ENCODE measurements around the gene PIP4P1.
"Not testable (repeated sequence)": the region's sequence is repeated elsewhere in the genome, so short reads cannot be mapped to it uniquely, and the experiment has no call there.

PIP4P1 gene

DNA sequence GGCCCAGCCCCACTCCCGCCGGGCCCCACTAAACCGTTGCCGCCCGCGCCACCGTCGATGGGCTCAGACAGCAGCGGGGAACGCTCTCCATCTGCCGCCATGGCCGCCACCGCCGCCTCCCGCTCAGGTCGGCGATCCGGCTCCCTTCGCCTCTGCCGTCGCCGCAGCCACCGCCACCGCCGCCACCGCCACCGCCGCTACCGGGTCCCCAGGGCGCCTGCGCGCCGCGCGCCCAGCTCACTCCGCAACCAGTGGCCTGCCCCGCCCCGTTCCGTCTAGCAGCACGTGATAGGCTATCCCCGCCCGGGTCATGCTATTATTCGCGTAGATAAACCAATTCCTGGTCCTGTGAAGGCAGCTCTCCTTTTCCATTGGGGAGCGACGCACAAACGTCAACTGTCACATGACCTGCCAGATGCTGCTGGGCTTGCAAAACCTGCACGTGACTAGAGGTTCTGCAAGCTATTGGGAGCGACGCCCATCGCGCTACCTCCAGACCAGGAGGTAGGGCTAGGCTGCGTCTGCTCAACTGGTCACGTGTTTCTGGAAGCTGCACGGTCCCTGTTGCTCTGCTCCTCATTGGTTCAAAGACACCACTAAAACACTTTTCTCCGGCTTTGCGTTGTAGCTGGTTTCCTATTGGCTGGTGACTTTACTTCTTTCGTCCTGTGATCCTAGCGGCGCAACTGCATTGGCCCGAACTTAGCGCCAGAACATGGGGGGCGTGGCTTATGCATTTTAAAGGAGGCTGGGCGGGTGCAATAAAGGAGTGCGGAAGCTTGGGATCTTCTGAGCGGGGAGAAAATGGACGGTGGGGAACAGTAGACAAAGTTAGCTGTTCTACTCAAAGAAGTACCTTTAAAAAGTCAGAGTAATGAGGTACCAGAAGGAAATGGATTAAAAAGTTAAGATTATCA is at the start of gene PIP4P1:
Gene PIP4P1 (minus strand): TSS at position 210 of the 917 bp plus-strand sequence. CDS start 109 bp downstream, at position 101.
- peak; percentile 93 to 98 for DNase-seq (ENCODE audit: extremely low read depth in 1 of 2, low read depth in 1 of 2)

DNA sequence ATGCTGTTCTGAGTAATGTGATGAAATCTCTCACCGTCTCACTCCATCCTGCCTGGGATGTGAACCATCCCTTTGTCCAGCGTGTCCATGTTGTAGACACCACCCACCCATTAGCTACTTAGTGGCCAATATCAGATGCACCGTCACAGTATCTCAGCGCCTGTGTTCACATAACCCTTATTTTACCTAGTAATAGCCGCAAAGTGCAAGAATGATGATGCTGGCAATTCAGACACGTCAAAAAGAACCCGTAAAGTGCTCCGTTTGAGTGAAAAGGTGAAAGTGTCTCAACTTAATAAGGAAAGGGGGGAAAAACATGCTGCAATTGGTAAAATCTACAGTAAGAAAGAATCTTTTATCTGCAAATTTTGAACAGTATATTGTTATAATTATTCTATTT is 47.1 kb upstream of the PIP4P1 start:
- no peak for DNase-seq (ENCODE audit: extremely low read depth in 1 of 2, low read depth in 1 of 2)

DNA sequence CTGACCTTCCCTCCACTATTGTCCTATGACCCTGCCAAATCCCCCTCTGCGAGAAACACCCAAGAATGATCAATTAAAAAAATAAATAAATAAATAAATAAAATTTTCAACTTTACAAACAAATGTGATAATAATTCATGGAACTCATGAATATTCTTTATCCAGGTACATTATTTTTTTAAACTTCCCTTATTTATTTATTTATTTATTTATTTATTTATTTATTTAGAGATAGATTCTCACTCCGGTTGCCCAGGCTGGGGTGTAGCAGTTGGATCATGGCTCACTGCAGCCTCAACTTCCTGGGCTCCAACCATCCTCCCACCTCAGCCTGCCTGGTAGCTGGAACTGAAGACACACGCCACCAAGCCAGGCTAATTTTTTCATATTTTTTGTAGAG is 46.3 kb upstream of the PIP4P1 start:
- not testable (repeated sequence) for DNase-seq (ENCODE audit: extremely low read depth in 1 of 2, low read depth in 1 of 2)

- DNase-seq (ENCODE audit: extremely low read depth in 1 of 2, low read depth in 1 of 2), result not testable (repeated sequence)
Measured at GRCh38 chr14:20506752-20507151, 45.5 kb upstream of the PIP4P1 start.

DNA sequence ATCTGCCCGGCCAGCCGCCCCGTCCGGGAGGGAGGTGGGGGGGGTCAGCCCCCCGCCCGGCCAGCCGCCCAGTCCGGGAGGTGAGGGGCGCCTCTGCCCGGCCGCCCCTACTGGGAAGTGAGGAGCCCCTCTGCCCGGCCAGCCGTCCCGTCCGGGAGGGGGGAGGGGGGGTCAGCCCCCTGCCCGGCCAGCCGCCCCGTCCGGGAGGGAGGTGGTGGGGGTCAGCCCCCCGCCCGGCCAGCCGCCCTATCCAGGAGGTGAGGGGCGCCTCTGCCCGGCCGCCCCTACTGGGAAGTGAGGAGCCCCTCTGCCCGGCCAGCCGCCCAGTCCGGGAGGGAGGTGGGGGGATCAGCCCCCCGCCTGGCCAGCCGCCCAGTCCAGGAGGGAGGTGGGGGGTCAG is 45.0 kb upstream of the PIP4P1 start:
- not testable (repeated sequence) for DNase-seq (ENCODE audit: extremely low read depth in 1 of 2, low read depth in 1 of 2)

GRCh38 chr14:20503898-20504297 is 42.7 kb upstream of the PIP4P1 start:
- DNase-seq (ENCODE audit: extremely low read depth in 1 of 2, low read depth in 1 of 2), result no peak

- no peak for DNase-seq (ENCODE audit: extremely low read depth in 1 of 2, low read depth in 1 of 2)
Measured at GRCh38 chr14:20501346-20501745, 40.1 kb upstream of the PIP4P1 start.

DNA sequence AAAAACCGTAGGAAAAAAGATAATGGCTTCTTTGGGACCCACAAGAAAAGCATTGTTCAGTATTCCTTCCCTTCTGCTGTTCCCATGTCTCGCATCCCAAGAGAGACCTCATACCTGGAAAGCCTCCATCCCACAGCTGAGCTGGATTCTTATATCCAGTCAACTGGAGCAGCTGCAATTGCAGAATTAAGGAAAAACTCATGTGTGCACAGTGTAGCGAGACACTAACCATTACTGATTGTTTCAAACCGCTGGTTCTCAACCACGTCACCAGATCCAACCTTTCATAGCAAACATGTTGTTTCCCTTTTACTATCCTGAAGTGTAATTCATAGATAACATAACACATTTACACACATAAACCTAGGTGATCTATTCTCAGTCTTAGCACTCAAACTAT is 38.6 kb upstream of the PIP4P1 start:
- no peak for DNase-seq (ENCODE audit: extremely low read depth in 1 of 2, low read depth in 1 of 2)

GRCh38 chr14:20499108-20499507 is 37.9 kb upstream of the PIP4P1 start:
- DNase-seq (ENCODE audit: extremely low read depth in 1 of 2, low read depth in 1 of 2), result no peak

- DNase-seq (ENCODE audit: extremely low read depth in 1 of 2, low read depth in 1 of 2), result no peak
Measured at GRCh38 chr14:20498622-20499021, 37.4 kb upstream of the PIP4P1 start.

DNA sequence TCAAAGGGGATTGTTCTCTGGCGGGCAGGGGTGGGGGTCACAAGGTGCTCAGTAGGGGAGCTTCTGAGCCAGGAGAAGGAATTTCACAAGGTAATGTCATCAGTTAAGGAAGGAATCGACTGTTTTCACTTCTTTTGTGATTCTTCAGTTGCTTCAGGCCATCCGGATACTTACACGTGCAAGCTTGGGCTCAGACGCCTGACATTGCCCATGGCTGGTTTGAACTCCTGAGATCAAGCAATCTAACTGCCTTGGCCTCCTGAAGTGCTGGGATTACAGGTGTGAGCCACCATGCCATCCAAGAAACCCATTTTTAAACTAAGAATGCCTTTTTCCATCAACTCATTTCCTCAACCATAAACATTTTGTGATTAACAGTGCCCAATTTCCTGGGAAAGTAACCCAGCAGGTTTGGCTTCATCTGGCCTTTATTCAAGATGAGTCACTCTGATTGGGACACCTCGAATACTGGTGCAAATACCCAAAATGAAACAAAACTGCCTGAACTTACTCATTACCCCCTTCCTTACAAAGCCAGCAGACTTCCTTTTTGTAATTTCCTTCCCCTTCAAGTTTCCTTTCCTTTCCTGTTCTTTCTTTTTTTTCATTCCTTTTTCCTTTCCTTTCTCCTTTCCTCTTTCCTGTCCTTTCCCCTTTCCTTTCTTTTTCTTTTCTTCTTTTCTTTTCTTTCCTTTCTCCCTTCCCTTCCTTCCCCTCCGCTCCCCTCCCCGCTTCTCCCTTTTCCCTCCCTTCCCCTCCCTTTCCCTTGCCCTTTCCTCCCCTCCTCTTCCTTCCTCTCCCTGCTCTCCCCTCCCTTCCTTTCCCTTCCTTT is 33.9 kb upstream of the PIP4P1 start:
- no peak for DNase-seq (ENCODE audit: extremely low read depth in 1 of 2, low read depth in 1 of 2)

- no peak for DNase-seq (ENCODE audit: extremely low read depth in 1 of 2, low read depth in 1 of 2)
Measured at GRCh38 chr14:20493634-20494033, 32.4 kb upstream of the PIP4P1 start.

DNA sequence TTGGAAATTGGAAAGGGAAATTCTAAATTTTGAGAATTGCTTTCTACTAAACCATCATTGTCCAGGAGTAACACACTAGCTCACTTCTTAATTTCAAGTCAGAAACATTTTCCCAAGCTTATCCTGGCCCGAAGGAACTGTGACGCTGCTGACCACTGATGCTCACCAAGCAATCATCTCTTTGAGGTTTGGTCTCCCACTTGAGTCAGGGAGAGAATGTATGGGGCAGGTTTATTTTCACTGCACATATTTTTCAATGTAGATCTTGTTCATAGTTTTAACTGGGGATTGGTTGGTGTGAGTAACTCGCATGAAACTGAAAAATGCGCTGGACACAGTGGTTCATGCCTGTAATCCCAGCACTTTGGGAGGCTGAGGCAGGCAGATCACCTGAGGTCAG is 31.3 kb upstream of the PIP4P1 start:
- no peak for DNase-seq (ENCODE audit: extremely low read depth in 1 of 2, low read depth in 1 of 2)

GRCh38 chr14:20490563-20490962 is 29.3 kb upstream of the PIP4P1 start:
- DNase-seq (ENCODE audit: extremely low read depth in 1 of 2, low read depth in 1 of 2), result no peak

DNA sequence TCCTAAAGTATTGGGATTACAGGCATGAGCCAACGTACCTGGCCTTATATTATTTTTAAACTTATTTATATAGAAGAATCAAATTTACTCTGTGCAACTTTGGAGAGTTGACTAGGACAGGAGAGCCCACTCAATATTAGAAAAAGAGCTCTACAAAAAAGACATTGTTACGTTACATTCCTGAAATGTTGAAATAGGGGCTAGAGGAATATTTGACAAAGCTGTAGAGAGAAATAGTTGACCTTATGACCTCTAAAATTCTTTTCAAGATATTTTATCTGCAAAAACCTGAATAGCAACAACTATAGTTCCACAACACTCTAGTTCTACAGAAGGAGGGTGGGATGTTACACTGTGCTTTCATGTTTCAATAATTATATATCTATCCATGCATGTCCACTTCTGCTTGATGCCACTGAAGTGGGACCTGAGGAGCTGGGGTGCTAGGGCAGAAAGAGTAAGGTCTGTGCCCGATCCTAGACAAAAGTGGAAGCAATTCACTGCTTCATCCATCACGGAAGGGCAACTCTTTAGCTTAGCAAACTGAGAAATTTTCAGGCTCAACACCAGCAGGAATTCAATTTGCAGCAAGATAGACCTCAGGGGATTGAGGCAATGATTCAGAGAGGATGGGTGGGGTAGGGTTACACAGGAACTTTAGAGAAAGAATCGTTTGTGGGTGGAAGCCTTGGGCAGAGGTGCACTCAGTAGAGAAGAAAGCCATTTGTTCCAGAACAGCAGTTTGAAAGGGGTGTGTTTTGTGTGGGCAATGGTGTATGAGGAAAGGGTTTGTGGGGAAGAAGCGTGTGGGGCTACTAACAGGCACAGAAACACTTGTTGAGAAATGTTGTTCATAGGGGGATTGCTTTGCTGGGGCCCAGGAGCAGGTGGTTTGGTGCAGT is 28.1 kb upstream of the PIP4P1 start:
- DNase-seq (ENCODE audit: extremely low read depth in 1 of 2, low read depth in 1 of 2), result no peak

DNA sequence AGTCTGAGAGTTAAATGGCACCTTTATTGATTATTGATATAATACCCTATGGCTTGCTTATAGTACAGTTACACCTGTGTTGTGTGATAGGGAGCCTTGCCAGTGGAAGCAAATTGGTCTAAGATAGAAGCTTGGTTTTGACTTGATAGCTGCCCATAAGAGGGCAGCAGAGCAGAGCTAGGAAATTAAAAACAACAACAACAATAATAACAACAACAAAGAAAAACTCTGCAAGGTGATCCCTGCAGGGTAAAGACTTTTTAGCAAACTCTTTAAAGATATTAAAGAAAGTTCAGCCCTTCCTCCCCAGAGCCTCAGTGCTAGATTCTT is 26.1 kb upstream of the PIP4P1 start:
- no peak for DNase-seq (ENCODE audit: extremely low read depth in 1 of 2, low read depth in 1 of 2)

DNA sequence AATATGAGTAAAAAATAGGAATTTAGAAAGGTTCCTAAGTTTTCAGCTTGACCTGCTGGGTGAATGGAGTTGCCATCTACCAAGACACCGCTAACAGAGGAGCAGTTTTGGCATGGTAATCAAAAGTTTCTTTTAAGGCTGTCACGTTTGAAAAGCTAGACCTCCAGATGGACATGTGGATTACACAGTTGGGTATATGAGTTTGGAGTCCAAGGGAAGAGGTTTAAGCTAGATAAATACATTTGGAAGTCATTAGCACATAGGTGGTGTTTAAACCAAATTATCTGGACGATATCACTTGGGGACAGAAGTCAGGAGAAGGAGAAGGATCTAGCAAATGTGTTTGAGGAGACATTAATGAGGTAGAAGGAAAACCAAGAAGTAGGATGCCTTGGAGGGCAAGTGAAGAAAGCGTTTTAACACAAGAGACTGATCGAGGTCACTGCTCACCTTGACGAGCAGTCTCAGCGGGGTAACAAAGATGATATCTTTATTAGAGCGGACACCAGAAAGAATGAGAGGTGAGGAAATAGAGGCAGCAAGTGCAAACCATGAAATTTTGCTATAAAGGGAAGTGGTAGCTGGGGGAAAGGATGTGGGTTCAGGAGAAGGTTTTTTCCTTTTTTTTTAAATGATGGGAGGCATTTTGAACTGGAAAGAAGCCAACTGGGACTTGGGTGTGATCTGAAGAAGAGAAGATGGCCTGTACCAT is 25.6 kb upstream of the PIP4P1 start:
- DNase-seq (ENCODE audit: extremely low read depth in 1 of 2, low read depth in 1 of 2), result no peak

DNA sequence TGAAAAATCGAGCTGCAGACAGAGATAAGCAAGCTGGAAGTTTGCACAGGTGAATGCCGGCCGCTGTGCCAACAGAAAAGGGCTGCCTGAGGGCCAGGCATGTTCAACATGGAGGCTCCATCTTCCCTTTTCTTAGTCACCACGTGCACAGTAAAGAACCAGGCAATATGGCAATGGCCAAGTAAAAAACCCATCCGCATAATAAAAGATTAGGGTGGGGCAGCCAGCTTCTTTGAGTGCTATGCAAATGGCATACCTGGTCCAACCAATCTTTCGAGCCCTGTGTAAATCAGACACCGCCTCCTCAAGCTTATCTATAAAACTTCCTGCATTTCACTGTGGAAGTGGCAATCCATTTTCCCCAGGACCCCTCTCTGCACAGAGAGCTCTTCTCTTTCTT is 24.7 kb upstream of the PIP4P1 start:
- no peak for DNase-seq (ENCODE audit: extremely low read depth in 1 of 2, low read depth in 1 of 2)

DNA sequence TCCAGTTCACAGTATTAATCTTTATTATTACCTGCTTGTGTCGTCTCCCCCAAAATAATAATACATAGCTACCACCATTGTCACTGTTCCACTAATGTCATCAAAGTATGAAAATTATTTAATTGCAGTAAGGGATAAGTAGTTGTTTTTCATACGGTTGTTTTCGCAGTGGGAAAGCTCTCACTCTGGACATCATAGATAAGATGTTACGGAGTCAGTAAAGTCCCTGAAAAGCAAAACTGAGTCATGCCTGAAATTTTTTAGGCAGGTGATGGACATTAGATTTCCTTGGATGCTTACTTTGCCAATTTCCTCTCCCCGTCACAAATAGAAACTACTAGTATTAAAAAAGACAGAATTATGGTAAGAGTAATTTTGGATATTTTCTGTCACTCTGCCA is 21.1 kb upstream of the PIP4P1 start:
- DNase-seq (ENCODE audit: extremely low read depth in 1 of 2, low read depth in 1 of 2), result no peak

GRCh38 chr14:20478894-20479293 is 17.7 kb upstream of the PIP4P1 start:
- no peak for DNase-seq (ENCODE audit: extremely low read depth in 1 of 2, low read depth in 1 of 2)
